Measurements from ENCODE around the gene SLF2. TPM values are rescaled to one million over a fixed set of nuclear protein-coding genes. Genes with fewer than 3 reads are reported as not detected.

The SLF2 gene
- total and polyA plus RNA-seq, 2 of the 8 experiments (the other 6 are each of a cell fraction or from before 2014, with no cell fraction given), result 5.5 to 20.9 TPM

GRCh38 chr10:101000915-101001658 lies 88.3 kb downstream of the SLF2 start:
- H2AFZ ChIP-seq (ENCODE audit: low read length), result no peak overlapping the region
- H3K36me3 ChIP-seq (ENCODE audit: control insufficient read depth in 2 of 4, insufficient read depth in 4 of 4, low read length in 3 of 4), result peaks cover 9 to 32% (median 23%) of the 10 kb centered on the region in 4 experiments; a peak in 7 of 8 replicates
- H4K8ac ChIP-seq (ENCODE audit: extremely low read depth, insufficient read depth, low read length), result no peak overlapping the region
- peak overlapping the region; percentile 26 for H4K91ac ChIP-seq (replicated peaks; ENCODE audit: insufficient read length, low read length)
- DNase-seq (ENCODE audit: low read depth in 1 of 2, low spot score in 2 of 2) (no peak), FAIRE-seq (no peak)
- H3K14ac ChIP-seq (ENCODE audit: insufficient read length), result no peak overlapping the region
- no peak overlapping the region for H2BK120ac ChIP-seq (replicated peaks; ENCODE audit: low read depth, low read length)
- peak overlapping the region in 2 of 4 experiments; percentile 76 to 90; a peak in 3 of 8 replicates for H3K4me3 ChIP-seq (ENCODE audit: extremely low read depth in 1 of 4, insufficient read depth in 2 of 4, low read depth in 3 of 4, low read length in 4 of 4)
- H3K9ac ChIP-seq (replicated peaks in 1 of 4; ENCODE audit: extremely low read depth in 1 of 4, low read depth in 3 of 4, low read length in 3 of 4), result peak overlapping the region in 2 of 4 experiments; percentile 88 to 89; a peak in 4 of 7 replicates
- peak overlapping the region; percentile 76 for H3K4ac ChIP-seq (replicated peaks; ENCODE audit: insufficient read length, low read depth, low read length)
- POLR2A ChIA-PET (ENCODE audit: partially characterized antibody), result interaction anchor here (1.4 to 12.6 kb wide), 3 partner anchors 8 to 12 kb away, joined by 3 to 143 read pairs (median 4); no protein-coding TSS in a partner anchor
- no peak overlapping the region; the same call in 1 of the 2 replicates for H2AK5ac ChIP-seq (ENCODE audit: low read depth, low read length)
- H2BK15ac ChIP-seq (ENCODE audit: low read length), result peak overlapping the region; percentile 48; the same call in 1 of the 2 replicates
- peaks cover 1 to 13% of the 10 kb centered on the region in 2 experiments for H4K20me1 ChIP-seq (replicated peaks in 1 of 2; ENCODE audit: control insufficient read depth in 1 of 2, insufficient read depth in 2 of 2, low read length in 2 of 2)
- peaks cover 17% of the 10 kb centered on the region for H3K23me2 ChIP-seq (ENCODE audit: low read depth, low read length)
- H3K27ac ChIP-seq (ENCODE audit: low read depth, low read length), result no peak overlapping the region
- CTCF ChIA-PET (ENCODE audit: partially characterized antibody), result interaction anchor here (0.9 to 26.8 kb wide), 6 partner anchors 6 to 121 kb away, joined by 3 to 464 read pairs (median 4); no protein-coding TSS in a partner anchor
- H3K18ac ChIP-seq (ENCODE audit: extremely low read depth, low read length), result 0 out of 2 replicates have a peak overlapping the region, but pooled peaks have one; percentile 24
- no peak overlapping the region for H2BK20ac ChIP-seq (ENCODE audit: low read length)
- peak overlapping the region; percentile 17 for H3K56ac ChIP-seq (replicated peaks; ENCODE audit: insufficient read length, low read depth, low read length)
- no peaks in the 10 kb centered on the region for H3K27me3 ChIP-seq (replicated peaks in 1 of 4; ENCODE audit: control insufficient read depth in 3 of 4, extremely low read depth in 1 of 4, insufficient read depth in 3 of 4, low read length in 3 of 4)
- no peak overlapping the region for H3K23ac ChIP-seq (ENCODE audit: insufficient read length)
- no peaks in the 10 kb centered on the region for H3K9me3 ChIP-seq (ENCODE audit: insufficient read depth in 2 of 2, low read depth in 1 of 2, low read length in 1 of 2)
- peak overlapping the region; percentile 64; the same call in 1 of the 2 replicates for H2BK5ac ChIP-seq (ENCODE audit: low read depth, low read length)
- peaks cover 6% of the 10 kb centered on the region; the same call in 1 of the 2 replicates for H3K79me1 ChIP-seq (ENCODE audit: low read depth, low read length)
- peaks cover 0 to 33% of the 10 kb centered on the region in 2 experiments; a peak in 2 of 4 replicates for H3K79me2 ChIP-seq (ENCODE audit: control insufficient read depth in 1 of 2, insufficient read depth in 2 of 2, low read length in 2 of 2)
- no peak overlapping the region for H4K5ac ChIP-seq (ENCODE audit: insufficient read length, low read depth, low read length)
- 81% methylated on average over 10 of the region's 12 CpGs; no CpG with 5 or more reads in 1 of the 2 experiments for WGBS, 2 experiments (ENCODE audit: extremely low coverage in 1 of 2, insufficient coverage in 1 of 2, insufficient read length in 1 of 2, insufficient replicate concordance in 2 of 2, low coverage in 1 of 2, low lambda C conversion rate in 2 of 2, missing lambda C conversion rate in 1 of 2)
- 0 out of 2 replicates have a peak overlapping the region, but pooled peaks have one; percentile 46 for H2BK12ac ChIP-seq (ENCODE audit: low read depth, low read length)
- H3K4me1 ChIP-seq (replicated peaks in 1 of 4; ENCODE audit: control insufficient read depth in 3 of 4, insufficient read depth in 4 of 4, low read length in 3 of 4), result peaks cover 4 to 24% (median 14%) of the 10 kb centered on the region in 4 experiments
- peak overlapping the region; percentile 90 to 93 for H3K4me2 ChIP-seq (ENCODE audit: insufficient read depth in 1 of 2, low read depth in 2 of 2, low read length in 2 of 2)
- no peak for TF ChIP-seq SP2 (IDR thresholded peaks at IDR 0.05; ENCODE audit: low read length)
- no peak for TF ChIP-seq SIRT6 (IDR thresholded peaks at IDR 0.05; ENCODE audit: low read length)
- TF ChIP-seq CTBP2 (IDR thresholded peaks at IDR 0.05; ENCODE audit: borderline replicate concordance, insufficient read depth, insufficient read length, low read length), result no peak
- TF ChIP-seq PHF8 (conservative IDR thresholded peaks at IDR 0.05; ENCODE audit: low read depth, low read length), result no peak
- no peak for TF ChIP-seq POU5F1 (IDR thresholded peaks at IDR 0.05; ENCODE audit: low read depth, low read length)
- no peak for TF ChIP-seq KDM4A (IDR thresholded peaks at IDR 0.05; ENCODE audit: low read depth, low read length, severe bottlenecking)
- no peak for TF ChIP-seq ZNF274 (IDR thresholded peaks at IDR 0.05; ENCODE audit: borderline replicate concordance, extremely low read depth, low read length)
- no peak for TF ChIP-seq CEBPB (IDR thresholded peaks at IDR 0.05; ENCODE audit: low read depth, low read length)
- TF ChIP-seq ATF3 (IDR thresholded peaks at IDR 0.05; ENCODE audit: insufficient read depth, low read depth, low read length), result no peak
- no peak for TF ChIP-seq RXRA (IDR thresholded peaks at IDR 0.05; ENCODE audit: insufficient read depth, low read depth, low read length)
- no peak for TF ChIP-seq HDAC6 (IDR thresholded peaks at IDR 0.05; ENCODE audit: low read depth, low read length)
